Cardiac muscle cell (in vitro differentiated cells and primary cell): ENCODE results near the gene PAK4. TPM values are rescaled to one million over a fixed set of nuclear protein-coding genes. Genes with fewer than 3 reads are reported as not detected.

Source experiments
- DNase-seq, 2 donors: peaks; one replicate each; pipeline versions ENCODE4 v3.0.0 to v3.0.0-alpha.2; 2010 to 2017; ENCODE audit warnings: low read depth in 1 of 2, low spot score in 1 of 2
- H3K27ac ChIP-seq: fragments of 200-600 bp; sonication (generic); 2 replicates; pipeline ENCODE4 v1.5.1; 2016
- H3K27me3 ChIP-seq: fragments of 200-600 bp; sonication (generic); 2 replicates; pipeline ENCODE4 v1.6.0; 2016; ENCODE audit warnings: control low read depth
- H3K36me3 ChIP-seq: fragments of 200-600 bp; sonication (generic); 2 replicates; pipeline ENCODE4 v1.5.1; 2016; ENCODE audit warnings: control low read depth
- H3K4me1 ChIP-seq: fragments of 200-600 bp; sonication (generic); 2 replicates; pipeline ENCODE4 v1.8.1; 2017; ENCODE audit warnings: low read depth, mild to moderate bottlenecking, mixed run types
- H3K4me3 ChIP-seq: fragments of 200-600 bp; sonication (generic); 2 replicates; pipeline ENCODE4 v1.5.1; 2016; ENCODE audit warnings: mild to moderate bottlenecking
- H3K9me3 ChIP-seq: fragments of 200-600 bp; sonication (generic); 2 replicates; pipeline ENCODE4 v1.5.1; 2017; ENCODE audit warnings: low read depth, mild to moderate bottlenecking, control low read depth
- polyA plus RNA-seq: library from polyadenylated mRNA; unstranded; fragments of >200 nt; fragmentation: Nextera tagmentation; extraction: Ambion mirVana; gene quantifications from 2 replicates; pipeline ENCODE4 v1.2.1, GENCODE V29; 2016
- total RNA-seq: library from RNA; depleted of rRNA; stranded (reverse); fragments of >200 nt; gene quantifications from 2 replicates; pipeline ENCODE4 v1.2.3, GENCODE V29; 2016
- TF ChIP-seq, protein P1 (sequence below): IDR thresholded peaks from 2 replicates; pipeline ENCODE4 v1.5.1; 2012; ENCODE audit warnings: low read depth, mild to moderate bottlenecking, low read length

PAK4 gene
- total and polyA plus RNA-seq, 2 experiments from 2014 or later = 32.5 to 57.9 TPM

DNA sequence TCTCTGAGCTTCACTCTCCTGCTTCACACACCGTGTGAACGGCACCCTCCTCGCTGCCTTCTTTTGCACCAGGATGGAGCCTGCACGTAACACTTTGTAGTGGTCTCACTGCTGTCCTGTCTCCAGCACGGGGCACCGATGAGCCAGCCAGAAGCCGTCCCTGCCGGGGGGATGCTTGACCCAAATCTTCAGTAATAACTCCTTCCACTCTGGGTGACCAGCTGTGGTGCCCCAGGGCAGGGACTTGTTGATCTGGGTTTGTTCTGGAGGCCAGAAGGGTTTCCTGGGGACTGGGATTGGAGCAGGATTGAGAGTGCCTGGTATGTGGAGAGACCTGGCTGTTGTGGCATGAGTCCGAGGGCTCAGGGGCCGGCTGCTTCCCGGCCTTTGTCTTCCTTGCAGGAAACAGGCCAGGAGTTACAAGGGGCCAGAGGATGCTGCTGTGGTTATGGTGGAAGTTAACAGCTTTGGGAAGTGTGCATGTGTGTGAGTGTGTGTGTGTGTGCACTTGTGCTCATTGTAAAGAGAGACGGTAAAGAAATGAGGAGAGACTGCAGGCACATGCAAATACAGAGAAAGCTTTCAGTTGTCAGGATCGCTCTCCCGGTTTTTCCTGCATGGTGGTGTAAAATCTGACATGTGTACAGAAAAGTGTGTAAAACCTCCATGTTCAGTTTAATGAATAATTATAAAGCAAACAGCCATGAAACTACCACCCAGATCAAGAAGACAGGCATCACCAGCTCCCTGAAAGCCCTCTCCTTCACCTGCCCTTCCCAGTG, 18.9 kb downstream of the PAK4 start:
- H3K9me3 ChIP-seq = no peaks in the 10 kb centered on the region
- peak overlapping the region; percentile 76 for H3K27ac ChIP-seq
- TF ChIP-seq, protein P1, sequence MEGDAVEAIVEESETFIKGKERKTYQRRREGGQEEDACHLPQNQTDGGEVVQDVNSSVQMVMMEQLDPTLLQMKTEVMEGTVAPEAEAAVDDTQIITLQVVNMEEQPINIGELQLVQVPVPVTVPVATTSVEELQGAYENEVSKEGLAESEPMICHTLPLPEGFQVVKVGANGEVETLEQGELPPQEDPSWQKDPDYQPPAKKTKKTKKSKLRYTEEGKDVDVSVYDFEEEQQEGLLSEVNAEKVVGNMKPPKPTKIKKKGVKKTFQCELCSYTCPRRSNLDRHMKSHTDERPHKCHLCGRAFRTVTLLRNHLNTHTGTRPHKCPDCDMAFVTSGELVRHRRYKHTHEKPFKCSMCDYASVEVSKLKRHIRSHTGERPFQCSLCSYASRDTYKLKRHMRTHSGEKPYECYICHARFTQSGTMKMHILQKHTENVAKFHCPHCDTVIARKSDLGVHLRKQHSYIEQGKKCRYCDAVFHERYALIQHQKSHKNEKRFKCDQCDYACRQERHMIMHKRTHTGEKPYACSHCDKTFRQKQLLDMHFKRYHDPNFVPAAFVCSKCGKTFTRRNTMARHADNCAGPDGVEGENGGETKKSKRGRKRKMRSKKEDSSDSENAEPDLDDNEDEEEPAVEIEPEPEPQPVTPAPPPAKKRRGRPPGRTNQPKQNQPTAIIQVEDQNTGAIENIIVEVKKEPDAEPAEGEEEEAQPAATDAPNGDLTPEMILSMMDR = no peak
- no peaks in the 10 kb centered on the region for H3K27me3 ChIP-seq
- peaks cover 30% of the 10 kb centered on the region for H3K4me1 ChIP-seq
- peak in 1 of 2 donors; percentile 51 for DNase-seq
- H3K4me3 ChIP-seq = no peak overlapping the region
- H3K36me3 ChIP-seq = no peaks in the 10 kb centered on the region

DNA sequence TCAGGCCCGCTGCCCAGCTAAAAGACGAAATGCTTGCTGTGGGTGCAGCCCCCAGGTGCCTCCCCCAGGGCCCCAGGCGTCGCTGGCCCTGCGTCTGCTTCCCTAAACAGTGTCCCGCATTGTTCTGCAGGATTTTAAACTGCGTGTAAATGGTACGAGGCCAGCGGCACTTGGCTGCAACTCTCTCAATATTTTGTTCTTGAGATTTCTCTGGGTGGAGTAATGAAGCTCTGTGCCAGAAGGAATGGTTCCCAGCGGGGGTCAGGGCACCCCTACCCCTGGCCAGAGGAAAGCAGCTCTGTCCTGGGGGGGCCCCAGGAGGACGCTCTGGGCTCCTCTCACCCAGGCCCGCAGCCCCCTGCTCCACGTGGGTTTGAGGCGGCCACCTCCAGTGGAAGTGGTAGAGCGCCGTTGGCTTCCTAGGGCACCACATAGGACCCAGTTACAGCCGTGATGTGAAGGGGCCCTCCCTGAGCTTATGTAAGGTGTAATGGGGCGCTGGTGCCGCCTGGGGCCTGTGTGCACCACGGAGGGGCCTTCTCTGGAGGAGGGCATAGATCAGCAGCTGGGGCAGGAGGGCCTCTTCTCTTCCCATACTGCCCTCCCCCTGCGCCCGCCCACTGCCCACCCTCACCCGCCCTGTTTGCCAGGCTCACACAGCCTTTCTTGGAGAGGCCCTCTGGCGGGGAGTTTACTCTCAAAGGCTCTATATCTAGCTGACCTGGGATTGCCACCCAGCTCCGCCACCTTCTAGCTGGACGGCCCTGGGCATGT, 19.8 kb downstream of the PAK4 start:
- Histone ChIP-seq H3K36me3 (no peaks in the 10 kb centered on the region), H3K27ac (peak overlapping the region; percentile 76), H3K9me3 (no peaks in the 10 kb centered on the region), H3K4me1 (peaks cover 21% of the 10 kb centered on the region), H3K27me3 (no peaks in the 10 kb centered on the region), H3K4me3 (no peak overlapping the region)
- TF ChIP-seq, protein P1 = no peak
- DNase-seq = no peak

DNA sequence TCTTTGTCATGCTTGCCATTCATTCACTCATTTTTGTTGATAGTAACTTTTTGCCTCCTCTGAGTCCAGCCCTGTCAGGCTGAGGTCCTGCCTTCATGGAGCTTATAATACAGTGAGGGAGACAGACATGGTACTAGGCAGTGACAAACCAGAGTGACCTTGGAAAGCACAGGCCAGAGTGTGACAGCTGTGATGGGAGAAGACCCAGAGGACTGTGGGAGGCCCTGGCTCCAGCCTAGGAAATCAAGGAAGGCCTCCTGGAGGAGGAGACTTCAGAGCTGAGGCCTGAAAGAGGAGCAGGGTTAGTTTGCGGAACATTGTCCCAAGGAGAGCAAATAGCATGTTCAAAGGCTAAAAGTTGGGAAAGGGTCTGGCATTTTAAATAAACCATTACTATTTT, 20.5 kb downstream of the PAK4 start:
- Histone ChIP-seq H3K36me3 (no peaks in the 10 kb centered on the region), H3K4me3 (no peak overlapping the region), H3K27ac (no peak overlapping the region), H3K9me3 (no peaks in the 10 kb centered on the region), H3K4me1 (peaks cover 23% of the 10 kb centered on the region), H3K27me3 (no peaks in the 10 kb centered on the region)
- no peak for DNase-seq
- TF ChIP-seq, protein P1 = no peak

DNA sequence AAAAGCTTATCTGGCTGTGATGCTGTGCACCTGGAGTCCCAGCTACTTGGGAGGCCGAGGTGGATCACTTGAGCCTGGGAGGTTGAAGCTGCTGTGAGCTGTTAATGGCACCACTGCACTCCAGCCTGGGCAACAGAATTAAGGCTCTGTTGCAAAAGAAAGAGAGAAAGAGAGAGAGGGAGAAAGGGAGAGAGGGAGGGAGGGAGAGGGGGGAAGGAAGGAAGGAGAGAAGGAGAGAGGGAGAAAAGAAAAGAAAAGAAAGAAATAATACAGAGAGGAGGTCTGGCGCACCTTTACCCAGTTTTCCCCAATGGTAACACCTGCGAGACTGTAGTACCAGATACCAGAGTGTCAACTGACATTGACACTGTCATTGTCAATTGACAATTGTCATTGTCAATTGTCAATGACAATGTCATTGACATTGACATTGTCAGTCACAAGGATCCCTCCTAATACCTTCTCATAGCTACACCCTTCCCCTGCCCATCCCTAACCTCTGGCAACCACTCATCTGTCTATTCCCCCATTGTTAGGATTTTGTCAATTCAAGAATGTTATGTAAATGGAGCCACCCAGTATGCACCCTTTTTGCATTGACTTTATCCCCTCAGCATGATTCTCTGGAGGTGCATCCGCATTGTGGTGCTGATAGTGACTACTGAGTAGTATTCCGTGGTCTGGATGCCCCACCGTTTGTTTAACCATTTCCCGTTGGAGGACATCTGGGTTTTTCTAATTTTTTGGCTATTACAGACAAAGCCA, 21.3 kb downstream of the PAK4 start:
- Histone ChIP-seq H3K9me3 (no peaks in the 10 kb centered on the region), H3K27ac (no peak overlapping the region), H3K36me3 (no peaks in the 10 kb centered on the region), H3K4me1 (peaks cover 23% of the 10 kb centered on the region), H3K4me3 (no peak overlapping the region), H3K27me3 (no peaks in the 10 kb centered on the region)
- TF ChIP-seq, protein P1 = no peak
- no peak for DNase-seq

DNA sequence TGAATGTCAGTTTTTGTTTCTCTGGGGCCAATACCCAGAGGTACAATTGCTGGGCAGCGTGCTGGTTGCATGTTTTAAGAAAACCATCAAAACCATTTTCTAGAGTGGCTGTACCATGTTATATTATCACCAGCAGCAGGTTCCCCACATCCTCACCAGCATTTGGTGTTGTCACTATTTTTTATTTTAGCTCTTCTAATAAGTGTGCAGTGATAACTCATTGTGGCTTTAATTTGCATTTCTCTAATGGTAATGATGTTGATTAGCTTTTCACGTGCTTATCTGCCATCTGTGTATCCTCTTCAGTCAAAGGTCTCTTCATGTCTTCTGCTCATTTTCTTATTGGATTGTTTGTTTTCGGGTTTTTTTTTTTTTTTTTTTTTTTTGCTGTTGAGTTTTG, 21.9 kb downstream of the PAK4 start:
- peaks cover 23% of the 10 kb centered on the region for H3K4me1 ChIP-seq
- DNase-seq = no peak
- TF ChIP-seq, protein P1 = no peak
- H3K27me3 ChIP-seq = no peaks in the 10 kb centered on the region
- no peak overlapping the region for H3K27ac ChIP-seq
- no peak overlapping the region for H3K4me3 ChIP-seq
- no peaks in the 10 kb centered on the region for H3K9me3 ChIP-seq
- no peaks in the 10 kb centered on the region for H3K36me3 ChIP-seq
